Liver (tissue), 9 donors: Measurements from ENCODE around the gene CTNNA2. TPM values are rescaled to one million over a fixed set of nuclear protein-coding genes. Genes with fewer than 3 reads are reported as not detected.

Experiments
- DNase-seq: peaks from one replicate; pipeline ENCODE4 v3.0.0-alpha.2; 2017; ENCODE audit warnings: low spot score
- H3K27ac ChIP-seq, 2 donors: one replicate each; pipeline ENCODE4 v1.7.0; 2013; ENCODE audit warnings: inconsistent platforms in 2 of 2, low read length in 2 of 2, control low read depth in 1 of 2, low read depth in 1 of 2, mild to moderate bottlenecking in 1 of 2
- H3K27me3 ChIP-seq, 4 donors: one replicate each; pipeline versions ENCODE4 v1.6.1 to v1.7.0; 2013; ENCODE audit warnings: low read length in 3 of 4, inconsistent platforms in 1 of 4, mild to moderate bottlenecking in 1 of 4, moderate library complexity in 1 of 4; ENCODE audit not compliant: control insufficient read depth in 4 of 4, insufficient read depth in 4 of 4
- H3K36me3 ChIP-seq, 4 donors: one replicate each; pipeline versions ENCODE4 v1.6.1 to v1.7.0; 2013; ENCODE audit warnings: low read length in 3 of 4, mild to moderate bottlenecking in 3 of 4, low read depth in 1 of 4, moderate library complexity in 1 of 4; ENCODE audit not compliant: control insufficient read depth in 4 of 4, insufficient read depth in 3 of 4
- H3K4me1 ChIP-seq, 4 donors: one replicate each; pipeline versions ENCODE4 v1.6.1 to v1.7.0; 2013; ENCODE audit warnings: low read length in 3 of 4, mild to moderate bottlenecking in 3 of 4, moderate library complexity in 1 of 4; ENCODE audit not compliant: control insufficient read depth in 4 of 4, insufficient read depth in 4 of 4
- H3K4me3 ChIP-seq, 3 donors: one replicate each; pipeline versions ENCODE4 v1.6.1 to v1.7.0; 2013; ENCODE audit warnings: low read length in 3 of 3, control low read depth in 1 of 3, low read depth in 1 of 3, mild to moderate bottlenecking in 1 of 3
- H3K9ac ChIP-seq, 2 donors: one replicate each; pipeline ENCODE4 v1.7.0; 2013; ENCODE audit warnings: low read length in 2 of 2, mild to moderate bottlenecking in 2 of 2, moderate library complexity in 2 of 2, control low read depth in 1 of 2, low read depth in 1 of 2
- H3K9me3 ChIP-seq, 4 donors: one replicate each; pipeline versions ENCODE4 v1.6.1 to v1.7.0; 2013; ENCODE audit warnings: low read length in 3 of 4; ENCODE audit not compliant: control insufficient read depth in 4 of 4
- EGR1 ChIP-seq, 2 donors: IDR thresholded peaks; 2 replicates each; pipeline ENCODE4 v1.6.1; 2016 to 2018; ENCODE audit warnings: antibody characterized with exemption in 2 of 2, low read depth in 2 of 2
- FOXA1 ChIP-seq: IDR thresholded peaks from 2 replicates; pipeline ENCODE4 v1.6.1; 2016; ENCODE audit warnings: antibody characterized with exemption
- FOXA2 ChIP-seq: IDR thresholded peaks from 2 replicates; pipeline ENCODE4 v1.6.1; 2016; ENCODE audit warnings: antibody characterized with exemption
- GABPA ChIP-seq, 2 donors: IDR thresholded peaks in 1 of 2; conservative IDR thresholded peaks in 1 of 2; 2 replicates each; pipeline ENCODE4 v1.6.1; 2016; ENCODE audit warnings: antibody characterized with exemption in 2 of 2, mild to moderate bottlenecking in 1 of 2, moderate library complexity in 1 of 2
- HNF4A ChIP-seq, 2 donors: conservative IDR thresholded peaks; 2 replicates each; pipeline ENCODE4 v1.6.1; 2016; ENCODE audit warnings: antibody characterized with exemption in 2 of 2, mild to moderate bottlenecking in 2 of 2
- HNF4G ChIP-seq: IDR thresholded peaks from 2 replicates; pipeline ENCODE4 v1.6.1; 2016; ENCODE audit warnings: antibody characterized with exemption
- JUND ChIP-seq, 2 donors: IDR thresholded peaks; 2 replicates each; pipeline ENCODE4 v1.6.1; 2016; ENCODE audit warnings: antibody characterized with exemption in 2 of 2
- RAD21 ChIP-seq, 2 donors: IDR thresholded peaks; 2 replicates each; pipeline ENCODE4 v1.6.1; 2016; ENCODE audit warnings: antibody characterized with exemption in 2 of 2, mild to moderate bottlenecking in 2 of 2
- RXRA ChIP-seq, 2 donors: IDR thresholded peaks; 2 replicates each; pipeline ENCODE4 v1.6.1; 2017 to 2018; ENCODE audit warnings: antibody characterized with exemption in 2 of 2, mild to moderate bottlenecking in 1 of 2
- TAF1 ChIP-seq: conservative IDR thresholded peaks from 2 replicates; pipeline ENCODE4 v1.6.1; 2016; ENCODE audit warnings: antibody characterized with exemption, mild to moderate bottlenecking
- YY1 ChIP-seq: IDR thresholded peaks from 2 replicates; pipeline ENCODE4 v1.6.1; 2016; ENCODE audit warnings: antibody characterized with exemption, mild to moderate bottlenecking
- WGBS: extraction: QIAGEN DNeasy Blood & Tissue Kit; methylation state at CpG from one replicate; pipeline ENCODE4 v1.1.7; 2013; 5-methylcytosine and 5-hydroxymethylcytosine counted together
- polyA plus RNA-seq, 2 donors: library from polyadenylated mRNA; stranded (reverse) in 1 of 2; unstranded in 1 of 2; fragments of 200-250 nt in 1 of 2; fragments of >200 nt in 1 of 2; fragmentation: Nextera tagmentation in 1 of 2; extraction: Ambion mirVana in 1 of 2; gene quantifications; one replicate each; pipeline versions ENCODE4 v1.2.1 to v1.2.3, GENCODE V29; 2013 to 2015
- total RNA-seq, 2 donors: library from RNA; depleted of rRNA; stranded (reverse); fragments of >200 nt; gene quantifications; one replicate each; pipeline ENCODE4 v1.2.3, GENCODE V29; 2014
- TF ChIP-seq, protein P1 (sequence below): IDR thresholded peaks from 2 replicates; pipeline ENCODE4 v1.6.1; 2016; ENCODE audit warnings: antibody characterized with exemption
- TF ChIP-seq, protein P2 (sequence below): IDR thresholded peaks from 2 replicates; pipeline ENCODE4 v1.6.1; 2016; ENCODE audit warnings: antibody characterized with exemption, mild to moderate bottlenecking
- TF ChIP-seq, protein P3 (sequence below): IDR thresholded peaks from 2 replicates; pipeline ENCODE4 v1.6.1; 2016; ENCODE audit warnings: antibody characterized with exemption
- TF ChIP-seq, protein P4 (sequence below): fragments of 150-350 bp; IDR thresholded peaks from 2 replicates; pipeline ENCODE4 v1.5.1; 2017; ENCODE audit warnings: improper control_type of control experiment, low read depth, low read length; ENCODE audit not compliant: missing input control
- TF ChIP-seq, protein P5 (sequence below): IDR thresholded peaks from 2 replicates; pipeline ENCODE4 v1.6.1; 2016; ENCODE audit warnings: antibody characterized with exemption
- donor health status: healthy.
- donor health status: healthy.
- donor health status: healthy.
- donor health status: healthy.
- donor health status: healthy.

The CTNNA2 gene
- total and polyA plus RNA-seq, 4 donors: 0.05 TPM; not detected in 3

DNA sequence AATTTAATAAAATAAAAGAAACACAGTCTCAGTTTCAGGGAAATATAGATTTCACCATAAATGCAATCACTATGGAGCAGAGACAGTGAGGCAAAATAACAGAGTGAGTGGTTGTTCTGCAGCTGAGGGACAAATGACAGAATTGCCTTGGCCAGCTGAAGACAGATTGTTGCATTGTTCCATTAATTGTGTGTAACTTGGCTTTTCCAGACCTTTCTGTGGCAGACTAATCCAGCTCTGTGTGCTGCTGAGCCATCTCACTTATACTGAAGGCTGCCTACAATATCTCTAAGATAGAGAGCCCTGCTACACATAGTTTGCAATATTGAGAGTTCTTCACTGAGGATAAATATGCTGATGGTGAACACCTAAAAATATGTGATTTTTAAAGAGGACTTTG lies 780.2 kb downstream of the CTNNA2 start:
- TF ChIP-seq HNF4A (conservative IDR thresholded peaks at IDR 0.05) (no peak), FOXA1 (no peak), YY1 (no peak), JUND (IDR thresholded peaks at IDR 0.05) (no peak), HNF4G (no peak), GABPA (IDR thresholded peaks at IDR 0.05 in 1 of 2, conservative IDR thresholded peaks at IDR 0.05 in 1 of 2) (no peak), TAF1 (no peak), FOXA2 (no peak), EGR1 (IDR thresholded peaks at IDR 0.05; ENCODE audit: low read depth in 2 of 2) (no peak), RAD21 (IDR thresholded peaks at IDR 0.05) (no peak), RXRA (IDR thresholded peaks at IDR 0.05) (no peak)
- TF ChIP-seq, protein P1, sequence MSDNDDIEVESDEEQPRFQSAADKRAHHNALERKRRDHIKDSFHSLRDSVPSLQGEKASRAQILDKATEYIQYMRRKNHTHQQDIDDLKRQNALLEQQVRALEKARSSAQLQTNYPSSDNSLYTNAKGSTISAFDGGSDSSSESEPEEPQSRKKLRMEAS: no peak
- TF ChIP-seq, protein P2, sequence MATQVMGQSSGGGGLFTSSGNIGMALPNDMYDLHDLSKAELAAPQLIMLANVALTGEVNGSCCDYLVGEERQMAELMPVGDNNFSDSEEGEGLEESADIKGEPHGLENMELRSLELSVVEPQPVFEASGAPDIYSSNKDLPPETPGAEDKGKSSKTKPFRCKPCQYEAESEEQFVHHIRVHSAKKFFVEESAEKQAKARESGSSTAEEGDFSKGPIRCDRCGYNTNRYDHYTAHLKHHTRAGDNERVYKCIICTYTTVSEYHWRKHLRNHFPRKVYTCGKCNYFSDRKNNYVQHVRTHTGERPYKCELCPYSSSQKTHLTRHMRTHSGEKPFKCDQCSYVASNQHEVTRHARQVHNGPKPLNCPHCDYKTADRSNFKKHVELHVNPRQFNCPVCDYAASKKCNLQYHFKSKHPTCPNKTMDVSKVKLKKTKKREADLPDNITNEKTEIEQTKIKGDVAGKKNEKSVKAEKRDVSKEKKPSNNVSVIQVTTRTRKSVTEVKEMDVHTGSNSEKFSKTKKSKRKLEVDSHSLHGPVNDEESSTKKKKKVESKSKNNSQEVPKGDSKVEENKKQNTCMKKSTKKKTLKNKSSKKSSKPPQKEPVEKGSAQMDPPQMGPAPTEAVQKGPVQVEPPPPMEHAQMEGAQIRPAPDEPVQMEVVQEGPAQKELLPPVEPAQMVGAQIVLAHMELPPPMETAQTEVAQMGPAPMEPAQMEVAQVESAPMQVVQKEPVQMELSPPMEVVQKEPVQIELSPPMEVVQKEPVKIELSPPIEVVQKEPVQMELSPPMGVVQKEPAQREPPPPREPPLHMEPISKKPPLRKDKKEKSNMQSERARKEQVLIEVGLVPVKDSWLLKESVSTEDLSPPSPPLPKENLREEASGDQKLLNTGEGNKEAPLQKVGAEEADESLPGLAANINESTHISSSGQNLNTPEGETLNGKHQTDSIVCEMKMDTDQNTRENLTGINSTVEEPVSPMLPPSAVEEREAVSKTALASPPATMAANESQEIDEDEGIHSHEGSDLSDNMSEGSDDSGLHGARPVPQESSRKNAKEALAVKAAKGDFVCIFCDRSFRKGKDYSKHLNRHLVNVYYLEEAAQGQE: no peak
- TF ChIP-seq, protein P3, sequence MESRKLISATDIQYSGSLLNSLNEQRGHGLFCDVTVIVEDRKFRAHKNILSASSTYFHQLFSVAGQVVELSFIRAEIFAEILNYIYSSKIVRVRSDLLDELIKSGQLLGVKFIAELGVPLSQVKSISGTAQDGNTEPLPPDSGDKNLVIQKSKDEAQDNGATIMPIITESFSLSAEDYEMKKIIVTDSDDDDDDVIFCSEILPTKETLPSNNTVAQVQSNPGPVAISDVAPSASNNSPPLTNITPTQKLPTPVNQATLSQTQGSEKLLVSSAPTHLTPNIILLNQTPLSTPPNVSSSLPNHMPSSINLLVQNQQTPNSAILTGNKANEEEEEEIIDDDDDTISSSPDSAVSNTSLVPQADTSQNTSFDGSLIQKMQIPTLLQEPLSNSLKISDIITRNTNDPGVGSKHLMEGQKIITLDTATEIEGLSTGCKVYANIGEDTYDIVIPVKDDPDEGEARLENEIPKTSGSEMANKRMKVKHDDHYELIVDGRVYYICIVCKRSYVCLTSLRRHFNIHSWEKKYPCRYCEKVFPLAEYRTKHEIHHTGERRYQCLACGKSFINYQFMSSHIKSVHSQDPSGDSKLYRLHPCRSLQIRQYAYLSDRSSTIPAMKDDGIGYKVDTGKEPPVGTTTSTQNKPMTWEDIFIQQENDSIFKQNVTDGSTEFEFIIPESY: no peak
- TF ChIP-seq, protein P4, sequence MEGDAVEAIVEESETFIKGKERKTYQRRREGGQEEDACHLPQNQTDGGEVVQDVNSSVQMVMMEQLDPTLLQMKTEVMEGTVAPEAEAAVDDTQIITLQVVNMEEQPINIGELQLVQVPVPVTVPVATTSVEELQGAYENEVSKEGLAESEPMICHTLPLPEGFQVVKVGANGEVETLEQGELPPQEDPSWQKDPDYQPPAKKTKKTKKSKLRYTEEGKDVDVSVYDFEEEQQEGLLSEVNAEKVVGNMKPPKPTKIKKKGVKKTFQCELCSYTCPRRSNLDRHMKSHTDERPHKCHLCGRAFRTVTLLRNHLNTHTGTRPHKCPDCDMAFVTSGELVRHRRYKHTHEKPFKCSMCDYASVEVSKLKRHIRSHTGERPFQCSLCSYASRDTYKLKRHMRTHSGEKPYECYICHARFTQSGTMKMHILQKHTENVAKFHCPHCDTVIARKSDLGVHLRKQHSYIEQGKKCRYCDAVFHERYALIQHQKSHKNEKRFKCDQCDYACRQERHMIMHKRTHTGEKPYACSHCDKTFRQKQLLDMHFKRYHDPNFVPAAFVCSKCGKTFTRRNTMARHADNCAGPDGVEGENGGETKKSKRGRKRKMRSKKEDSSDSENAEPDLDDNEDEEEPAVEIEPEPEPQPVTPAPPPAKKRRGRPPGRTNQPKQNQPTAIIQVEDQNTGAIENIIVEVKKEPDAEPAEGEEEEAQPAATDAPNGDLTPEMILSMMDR: no peak

DNA sequence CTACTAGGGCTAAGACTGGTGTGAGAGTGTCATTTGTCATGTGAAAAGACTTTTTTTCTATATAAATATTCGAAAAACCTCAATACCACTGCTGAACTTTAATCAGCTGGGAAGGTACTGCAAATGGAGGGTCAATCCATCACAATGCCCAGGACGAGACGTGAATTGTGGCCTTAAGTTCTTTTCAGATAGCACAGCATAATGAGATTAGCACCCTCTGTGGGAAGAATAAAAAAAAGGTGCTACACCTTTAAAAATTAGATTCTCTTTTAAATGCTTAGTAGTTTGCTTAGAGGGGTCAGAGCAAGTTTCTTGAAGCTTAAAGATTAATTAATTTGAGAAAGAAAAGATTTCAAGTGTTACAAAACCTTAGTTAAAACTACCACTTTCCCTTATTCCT lies 786.1 kb downstream of the CTNNA2 start:
- 34% methylated on average over 3 of the region's 3 CpGs for WGBS
- no peak overlapping the region for H3K4me3 ChIP-seq
- H3K9ac ChIP-seq: no peak overlapping the region
- no peaks in the 10 kb centered on the region for H3K36me3 ChIP-seq
- no peaks in the 10 kb centered on the region for H3K4me1 ChIP-seq
- no peaks in the 10 kb centered on the region for H3K9me3 ChIP-seq
- no peak overlapping the region for H3K27ac ChIP-seq
- H3K27me3 ChIP-seq: peaks cover 0 to 11% (median 8%) of the 10 kb centered on the region in 4 donors
- DNase-seq: no peak
- TF ChIP-seq, protein P5, sequence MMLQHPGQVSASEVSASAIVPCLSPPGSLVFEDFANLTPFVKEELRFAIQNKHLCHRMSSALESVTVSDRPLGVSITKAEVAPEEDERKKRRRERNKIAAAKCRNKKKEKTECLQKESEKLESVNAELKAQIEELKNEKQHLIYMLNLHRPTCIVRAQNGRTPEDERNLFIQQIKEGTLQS: no peak
- TF ChIP-seq, protein P3: no peak
- TF ChIP-seq RAD21 (IDR thresholded peaks at IDR 0.05) (no peak), RXRA (IDR thresholded peaks at IDR 0.05) (no peak), GABPA (IDR thresholded peaks at IDR 0.05 in 1 of 2, conservative IDR thresholded peaks at IDR 0.05 in 1 of 2) (no peak), FOXA2 (no peak), EGR1 (IDR thresholded peaks at IDR 0.05; ENCODE audit: low read depth in 2 of 2) (no peak)
- TF ChIP-seq, protein P2: no peak

More for the DNA sequence above, 780.2 kb downstream of the CTNNA2 start:
- Histone ChIP-seq H3K36me3 (no peaks in the 10 kb centered on the region), H3K27ac (no peak overlapping the region), H3K4me1 (no peaks in the 10 kb centered on the region), H3K9me3 (no peaks in the 10 kb centered on the region), H3K4me3 (no peak overlapping the region), H3K9ac (no peak overlapping the region), H3K27me3 (peaks cover 0 to 3% (median 0%) of the 10 kb centered on the region in 4 donors)
- DNase-seq: no peak
